Heart left ventricle (tissue), 16 donors: ENCODE results near the gene OSTF1. TPM values are rescaled to one million over a fixed set of nuclear protein-coding genes. Genes with fewer than 3 reads are reported as not detected.

ENCODE experiments used
- ATAC-seq, 4 donors: fragments of 200-7000 bp; cut with Tn5 transposase; one replicate each; pipeline ENCODE4 v1.9.1; 2020 to 2022; ENCODE audit warnings: moderate library complexity in 4 of 4, mild to moderate bottlenecking in 3 of 4, moderate number of reproducible peaks in 1 of 4
- DNase-seq, 5 donors: peaks; one replicate each; pipeline ENCODE4 v3.0.0-alpha.2; 2020
- H3K27ac ChIP-seq, 12 donors: fragments of 200-600 bp; sonication (generic) in 4 of 12; one replicate each; pipeline versions ENCODE4 v1.5.0 to v1.8.0; 2016 to 2022; ENCODE audit warnings: mild to moderate bottlenecking in 2 of 12
- H3K27me3 ChIP-seq, 9 donors: fragments of 200-600 bp; sonication (generic) in 2 of 9; one replicate each; pipeline versions ENCODE4 v1.5.1 to v1.8.0; 2016 to 2022; ENCODE audit warnings: mild to moderate bottlenecking in 3 of 9
- H3K36me3 ChIP-seq, 9 donors: fragments of 200-600 bp; sonication (generic) in 2 of 9; one replicate each; pipeline versions ENCODE4 v1.5.0 to v1.8.0; 2018 to 2022; ENCODE audit warnings: mild to moderate bottlenecking in 2 of 9
- H3K4me1 ChIP-seq, 12 donors: fragments of 200-600 bp; sonication (generic) in 4 of 12; one replicate each; pipeline versions ENCODE4 v1.5.0 to v1.8.0; 2016 to 2022; ENCODE audit warnings: mild to moderate bottlenecking in 3 of 12
- H3K4me3 ChIP-seq, 12 donors: fragments of 200-600 bp; sonication (generic) in 4 of 12; one replicate each; pipeline versions ENCODE4 v1.5.0 to v1.8.0; 2017 to 2022; ENCODE audit warnings: mild to moderate bottlenecking in 9 of 12, moderate library complexity in 4 of 12
- H3K9me3 ChIP-seq, 12 donors: fragments of 200-600 bp; sonication (generic) in 4 of 12; one replicate each; pipeline versions ENCODE4 v1.5.0 to v1.8.0; 2016 to 2022; ENCODE audit warnings: mild to moderate bottlenecking in 1 of 12
- CTCF ChIP-seq, 12 donors: fragments of 200-600 bp; sonication (generic) in 4 of 12; IDR thresholded peaks; one replicate each; pipeline versions ENCODE4 v1.5.0 to v1.8.0; 2018 to 2022; ENCODE audit warnings: antibody characterized with exemption in 12 of 12, mild to moderate bottlenecking in 5 of 12
- POLR2A ChIP-seq, 2 donors: fragments of 450-650 bp; IDR thresholded peaks; one replicate each; pipeline ENCODE4 v1.6.1; 2017; ENCODE audit warnings: antibody characterized with exemption in 2 of 2, mild to moderate bottlenecking in 2 of 2, moderate library complexity in 2 of 2
- WGBS, 4 donors: extraction: QIAGEN DNeasy Blood & Tissue Kit in 2 of 4; methylation state at CpG; one replicate each; pipeline versions ENCODE4 v1.1.5 to v1.1.7; 2013 to 2018; 5-methylcytosine and 5-hydroxymethylcytosine counted together
- intact Hi-C, 10 donors: fragments of 100-400 bp; cut with DNase I; formaldehyde crosslinking; loops; one replicate each; pipeline versions ENCODE4 v1.11.1 to v1.14.2; 2022
- polyA plus RNA-seq, 2 donors: library from polyadenylated mRNA; stranded (reverse); fragments of 200-250 nt; gene quantifications; one replicate each; pipeline ENCODE4 v1.2.3, GENCODE V29; 2013
- total RNA-seq, 9 donors: library from RNA; depleted of rRNA in 2 of 9; stranded (reverse); fragments of >200 nt in 2 of 9; fragmentation: NEBNext Ultra II Directional in 3 of 9; extraction: Animal tissue kit (Norgen Biotek cat#: 25700) in 3 of 9; gene quantifications; one replicate each; pipeline versions ENCODE4 v1.1.0 to v1.2.4, GENCODE V29; 2016 to 2023
- donor health status: ischemic (EF 13 %, LVEDD 7.1; RV severe dilation, severe dysfunction).
- donor health status: healthy with polysubstance abuse.
- donor health status: DM: no; HTN: yes; CAD: no.
- donor health status: DM: no; HTN: no; CAD: no.
- donor health status: ischemic (EF 25% LVEDD 6.9; RV normal size, moderate dysfunction).
- donor health status: ischemic (EF 25% LVEDD 5.7; RV mildly dilated, moderate dysfunction).
- donor health status: healthy.
- donor health status: DM: yes; HTN: yes; CAD: no.
- donor health status: ischemic (EF 35%, LVEDD 5.7; RV mildly dilated, moderate dysfunction).
- donor health status: nonischemic (EF 11% LVEDD 7.7; RV severe dilation, severe dysfunction).
- donor health status: DM: yes; HTN: yes; CAD: no.
- donor health status: PGD.
- donor health status: ischemic (EF 29% LVEDD 5.4; RV normal size, mild dysfunction).
- donor health status: nonischemic (EF 23%, LVEDD 6.1; RV moderate dilation, normal function).

Gene OSTF1
- total and polyA plus RNA-seq, 11 donors = 16.7 to 53.6 (median 23.9) TPM

GRCh38 chr9:75116306-75116705 is 28.0 kb downstream of the OSTF1 start:
- peaks cover 0 to 58% (median 2%) of the 10 kb centered on the region in 12 donors for H3K4me1 ChIP-seq
- H3K4me3 ChIP-seq = no peak overlapping the region
- no peaks in the 10 kb centered on the region for H3K27me3 ChIP-seq
- ATAC-seq = no peak
- H3K9me3 ChIP-seq = no peaks in the 10 kb centered on the region
- WGBS, 4 donors = 58 to 71% (median 63%) methylated on average over 4 of the region's 4 CpGs
- intact Hi-C loops = no loop called here
- peaks cover 0 to 30% (median 11%) of the 10 kb centered on the region in 9 donors for H3K36me3 ChIP-seq
- no peak for TF ChIP-seq POLR2A (IDR thresholded peaks at IDR 0.05)
- no peak for TF ChIP-seq CTCF (IDR thresholded peaks at IDR 0.05)
- DNase-seq = no peak
- H3K27ac ChIP-seq = no peak overlapping the region

- Histone ChIP-seq H3K27ac (no peak overlapping the region), H3K27me3 (no peaks in the 10 kb centered on the region), H3K4me3 (no peak overlapping the region), H3K4me1 (peaks cover 0 to 56% (median 2%) of the 10 kb centered on the region in 12 donors), H3K9me3 (no peaks in the 10 kb centered on the region), H3K36me3 (peaks cover 0 to 43% (median 11%) of the 10 kb centered on the region in 9 donors)
- TF ChIP-seq CTCF (IDR thresholded peaks at IDR 0.05) (no peak), POLR2A (IDR thresholded peaks at IDR 0.05) (no peak)
- ATAC-seq = no peak
- DNase-seq = no peak
- intact Hi-C loops = no loop called here
- 96 to 100% (median 97%) methylated on average over 1 of the region's 1 CpG for WGBS, 4 donors
Observed at GRCh38 chr9:75117564-75117963, 29.2 kb downstream of the OSTF1 start.

- no peak for TF ChIP-seq POLR2A (IDR thresholded peaks at IDR 0.05)
- no peak for TF ChIP-seq CTCF (IDR thresholded peaks at IDR 0.05)
- H3K27ac ChIP-seq = peak overlapping the region in 1 of 12 donors; percentile 12
- WGBS, 4 donors = 90 to 97% (median 91%) methylated on average over 4 of the region's 4 CpGs
- DNase-seq (no peak), ATAC-seq (peak in 2 of 4 donors; percentile 28 to 49)
- H3K9me3 ChIP-seq = no peaks in the 10 kb centered on the region
- H3K27me3 ChIP-seq = no peaks in the 10 kb centered on the region
- H3K4me3 ChIP-seq = no peak overlapping the region
- intact Hi-C loops = no loop called here
- peaks cover 0 to 52% (median 11%) of the 10 kb centered on the region in 9 donors for H3K36me3 ChIP-seq
- peaks cover 0 to 35% (median 2%) of the 10 kb centered on the region in 12 donors for H3K4me1 ChIP-seq
Observed at GRCh38 chr9:75120686-75121085, 32.4 kb downstream of the OSTF1 start.

- intact Hi-C loops = no loop called here
- no peaks in the 10 kb centered on the region for H3K27me3 ChIP-seq
- no peak for TF ChIP-seq POLR2A (IDR thresholded peaks at IDR 0.05)
- no peak for TF ChIP-seq CTCF (IDR thresholded peaks at IDR 0.05)
- H3K9me3 ChIP-seq = no peaks in the 10 kb centered on the region
- H3K4me1 ChIP-seq = peaks cover 0 to 23% (median 0%) of the 10 kb centered on the region in 12 donors
- DNase-seq (no peak), ATAC-seq (no peak)
- H3K36me3 ChIP-seq = peaks cover 0 to 52% (median 11%) of the 10 kb centered on the region in 9 donors
- H3K27ac ChIP-seq = no peak overlapping the region
- H3K4me3 ChIP-seq = no peak overlapping the region
- 80 to 89% (median 84%) methylated on average over 5 of the region's 5 CpGs for WGBS, 4 donors
Observed at GRCh38 chr9:75121914-75122558, 33.7 kb downstream of the OSTF1 start.
